BJ (cell line): ENCODE measurements around the gene HMGB3. TPM values are rescaled to one million over a fixed set of nuclear protein-coding genes. Genes with fewer than 3 reads are reported as not detected.

Experiments used
- CTCF ChIA-PET: fragments of 350-600 bp; formaldehyde crosslinking; extraction: SDS; loops from one replicate; lab custom pipeline; 2021; ENCODE audit warnings: antibody characterized with exemption, inconsistent platforms; lab: Yijun Ruan, JAX
- POLR2A ChIA-PET: fragments of 300-600 bp; sonication (Branson Sonifier 250); formaldehyde crosslinking; extraction: SDS; loops from one replicate; lab custom pipeline; 2021; ENCODE audit warnings: antibody characterized with exemption; lab: Charles Lee
- DNase-seq: peaks from one replicate; pipeline ENCODE4 v3.0.0-alpha.2; 2011; ENCODE audit warnings: low read depth
- H3K27me3 ChIP-seq: 2 replicates; pipeline ENCODE4 v1.6.0; 2011; ENCODE audit warnings: low read length; ENCODE audit not compliant: control insufficient read depth, insufficient read depth
- H3K36me3 ChIP-seq: 2 replicates; pipeline ENCODE4 v1.5.1; 2011; ENCODE audit warnings: low read length; ENCODE audit not compliant: control insufficient read depth, insufficient read depth
- H3K4me3 ChIP-seq: 2 replicates; pipeline ENCODE4 v1.5.1; 2011; ENCODE audit warnings: low read depth, mild to moderate bottlenecking, control low read depth, low read length
- polyA plus RNA-seq: library from polyadenylated mRNA; depleted of rRNA; stranded (reverse); fragments of >200 nt; gene quantifications from 2 replicates; pipeline ENCODE4 v1.2.3, GENCODE V29; 2011
- TF ChIP-seq, protein P1 (sequence below): IDR thresholded peaks from 2 replicates; pipeline ENCODE4 v1.5.1; 2011; ENCODE audit warnings: low read depth, mild to moderate bottlenecking, control low read depth, inconsistent platforms, low read length, moderate library complexity; ENCODE audit not compliant: insufficient read depth

Gene HMGB3
- polyA plus RNA-seq, 1 experiment = 8.1 TPM

DNA sequence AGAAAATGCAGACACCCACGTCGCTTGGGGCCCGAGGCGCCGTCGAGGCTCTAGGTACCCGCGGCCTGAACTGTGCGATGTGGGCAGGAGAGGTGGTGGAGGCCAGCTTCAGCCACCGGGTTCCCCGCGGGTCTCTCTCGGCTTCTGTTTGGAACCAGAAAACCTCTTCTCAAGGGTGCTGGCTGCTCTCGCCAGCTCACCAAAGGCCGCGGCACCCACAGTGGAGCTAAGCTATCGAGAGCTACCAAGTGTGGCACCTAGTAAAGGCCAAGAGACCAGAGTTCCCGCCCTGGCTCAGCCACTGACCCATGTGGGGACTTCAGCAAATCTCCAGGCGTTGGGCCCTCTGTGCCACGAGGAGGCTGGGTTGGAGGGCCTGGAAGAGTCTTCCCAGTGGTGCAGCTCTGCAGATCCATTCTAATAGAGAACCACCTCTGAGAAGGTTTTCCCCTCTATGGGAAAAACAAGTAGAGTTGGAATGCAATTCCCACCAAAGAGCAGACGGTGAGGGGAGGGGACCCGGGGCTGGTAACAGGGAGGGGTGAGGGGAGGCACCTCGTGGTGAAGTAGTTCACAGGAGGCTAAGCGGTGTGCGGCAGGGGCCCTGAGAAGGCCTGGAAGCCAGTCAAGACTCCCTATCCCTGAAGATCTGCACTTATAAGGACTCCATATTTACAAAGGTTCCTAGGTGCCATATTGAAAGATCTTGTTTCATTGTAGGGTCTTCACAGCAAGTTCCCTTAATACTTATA is 5.5 kb upstream of the HMGB3 start:
- Histone ChIP-seq H3K36me3 (no peaks in the 10 kb centered on the region), H3K4me3 (no peak overlapping the region), H3K27me3 (no peaks in the 10 kb centered on the region)
- TF ChIP-seq, protein P1, sequence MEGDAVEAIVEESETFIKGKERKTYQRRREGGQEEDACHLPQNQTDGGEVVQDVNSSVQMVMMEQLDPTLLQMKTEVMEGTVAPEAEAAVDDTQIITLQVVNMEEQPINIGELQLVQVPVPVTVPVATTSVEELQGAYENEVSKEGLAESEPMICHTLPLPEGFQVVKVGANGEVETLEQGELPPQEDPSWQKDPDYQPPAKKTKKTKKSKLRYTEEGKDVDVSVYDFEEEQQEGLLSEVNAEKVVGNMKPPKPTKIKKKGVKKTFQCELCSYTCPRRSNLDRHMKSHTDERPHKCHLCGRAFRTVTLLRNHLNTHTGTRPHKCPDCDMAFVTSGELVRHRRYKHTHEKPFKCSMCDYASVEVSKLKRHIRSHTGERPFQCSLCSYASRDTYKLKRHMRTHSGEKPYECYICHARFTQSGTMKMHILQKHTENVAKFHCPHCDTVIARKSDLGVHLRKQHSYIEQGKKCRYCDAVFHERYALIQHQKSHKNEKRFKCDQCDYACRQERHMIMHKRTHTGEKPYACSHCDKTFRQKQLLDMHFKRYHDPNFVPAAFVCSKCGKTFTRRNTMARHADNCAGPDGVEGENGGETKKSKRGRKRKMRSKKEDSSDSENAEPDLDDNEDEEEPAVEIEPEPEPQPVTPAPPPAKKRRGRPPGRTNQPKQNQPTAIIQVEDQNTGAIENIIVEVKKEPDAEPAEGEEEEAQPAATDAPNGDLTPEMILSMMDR = no peak
- no peak for DNase-seq
- CTCF ChIA-PET = no interaction called here
- POLR2A ChIA-PET = no interaction called here

- Histone ChIP-seq H3K4me3 (no peak overlapping the region), H3K36me3 (no peaks in the 10 kb centered on the region), H3K27me3 (no peaks in the 10 kb centered on the region)
- TF ChIP-seq, protein P1 = no peak
- POLR2A ChIA-PET = no interaction called here
- CTCF ChIA-PET = no interaction called here
- no peak for DNase-seq
Measured at GRCh38 chrX:150980186-150980585, 2.9 kb upstream of the HMGB3 start.

GRCh38 chrX:150980711-150981110 is 2.4 kb upstream of the HMGB3 start:
- ChIA-PET CTCF (no interaction called here), POLR2A (no interaction called here)
- TF ChIP-seq, protein P1 = no peak

GRCh38 chrX:150982235-150982787 is 824 bp upstream of the HMGB3 start:
- TF ChIP-seq, protein P1 = no peak
- ChIA-PET CTCF (interaction anchor here (0.6 to 1.5 kb wide), 2 partner anchors 15 to 393 kb away, joined by 3 to 5 read pairs; no protein-coding TSS in a partner anchor), POLR2A (no interaction called here)
- Histone ChIP-seq H3K36me3 (no peaks in the 10 kb centered on the region), H3K4me3 (peak overlapping the region; percentile 61), H3K27me3 (no peaks in the 10 kb centered on the region)
- no peak for DNase-seq

More at GRCh38 chrX:150980711-150981110, 2.4 kb upstream of the HMGB3 start:
- no peaks in the 10 kb centered on the region for H3K27me3 ChIP-seq
- no peak overlapping the region for H3K4me3 ChIP-seq
- DNase-seq = no peak
- H3K36me3 ChIP-seq = no peaks in the 10 kb centered on the region

DNA sequence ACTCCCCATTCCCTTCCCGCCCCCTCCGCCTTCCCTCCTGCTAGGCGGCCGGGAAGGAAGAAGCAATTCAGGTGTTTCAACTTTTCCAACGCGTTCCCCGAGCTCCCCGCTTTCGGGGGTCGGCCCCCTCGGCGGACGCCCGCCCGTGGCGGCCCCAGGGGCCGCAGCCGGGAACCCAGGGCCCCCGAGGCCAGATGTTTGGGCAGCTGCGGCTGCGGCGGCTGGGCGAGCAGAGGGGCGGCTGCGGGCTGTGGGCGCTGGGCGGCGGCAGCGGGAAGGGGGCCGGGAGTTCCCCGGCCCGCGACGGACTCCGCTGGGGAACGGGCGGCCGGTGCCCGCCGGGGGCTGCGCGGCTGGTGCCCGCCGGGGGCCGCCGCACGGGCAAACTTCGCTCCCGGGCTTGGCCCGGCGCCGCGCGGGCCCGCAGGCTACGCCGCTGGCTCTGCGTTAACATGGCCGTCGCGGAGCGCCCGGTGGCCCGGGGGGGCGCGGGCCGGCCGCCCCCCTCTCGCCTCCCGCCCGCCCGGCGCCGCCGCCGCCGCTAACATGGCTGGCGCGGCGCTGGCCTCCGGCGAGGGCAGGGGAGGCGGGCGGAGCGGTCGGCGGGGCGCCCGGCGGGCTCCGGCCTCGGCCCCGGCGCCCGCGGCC is 510 bp downstream of the HMGB3 start:
- no peak for DNase-seq

More for the DNA sequence above, 510 bp downstream of the HMGB3 start:
- H3K4me3 ChIP-seq = peak overlapping the region; percentile 49
- TF ChIP-seq, protein P1 = no peak
- POLR2A ChIA-PET = no interaction called here
- no peaks in the 10 kb centered on the region for H3K36me3 ChIP-seq
- CTCF ChIA-PET = no interaction called here
- no peaks in the 10 kb centered on the region for H3K27me3 ChIP-seq
